Parathyroid adenoma (tissue), 2 donors: Measurements from ENCODE around the gene SHANK1.
A peak's percentile ranks its signal among the peaks of the same experiment; 100 is the strongest.

ENCODE experiments used
- H2AFZ ChIP-seq: fragments of 300-600 bp; sonication (generic); one replicate; pipeline ENCODE4 v1.7.0; 2017; ENCODE audit warnings: antibody characterized with exemption, mild to moderate bottlenecking
- H3K27ac ChIP-seq: fragments of 300-600 bp; sonication (generic); one replicate; pipeline ENCODE4 v1.7.0; 2017
- H3K27me3 ChIP-seq: fragments of 300-600 bp; sonication (generic); one replicate; pipeline ENCODE4 v1.7.0; 2017; ENCODE audit warnings: low read length; ENCODE audit not compliant: control insufficient read depth, insufficient read depth
- H3K36me3 ChIP-seq: fragments of 300-600 bp; sonication (generic); one replicate; pipeline ENCODE4 v1.7.0; 2017; ENCODE audit warnings: low read length; ENCODE audit not compliant: control insufficient read depth, insufficient read depth
- H3K4me1 ChIP-seq: fragments of 300-600 bp; sonication (generic); one replicate; pipeline ENCODE4 v1.7.0; 2017; ENCODE audit warnings: control low read depth
- H3K4me2 ChIP-seq: fragments of 300-600 bp; sonication (generic); one replicate; pipeline ENCODE4 v1.7.0; 2017; ENCODE audit warnings: low read length
- H3K4me3 ChIP-seq: fragments of 300-600 bp; sonication (generic); one replicate; pipeline ENCODE4 v1.7.0; 2017; ENCODE audit warnings: low read depth, low read length
- H3K79me2 ChIP-seq: fragments of 300-600 bp; sonication (generic); one replicate; pipeline ENCODE4 v1.7.0; 2017; ENCODE audit warnings: control low read depth
- H3K9ac ChIP-seq: fragments of 300-600 bp; sonication (generic); one replicate; pipeline ENCODE4 v1.7.0; 2017; ENCODE audit warnings: mild to moderate bottlenecking
- H3K9me3 ChIP-seq: fragments of 300-600 bp; sonication (generic); one replicate; pipeline ENCODE4 v1.7.0; 2017; ENCODE audit warnings: low read length; ENCODE audit not compliant: control insufficient read depth
- TF ChIP-seq, protein P1 (sequence below): fragments of 300-600 bp; sonication (generic); IDR thresholded peaks from one replicate; pipeline ENCODE4 v1.7.0; 2017; ENCODE audit warnings: antibody characterized with exemption, mild to moderate bottlenecking
- donor health status: primary hyperparathyroidism.

The SHANK1 gene

GRCh38 chr19:50644315-50644915, 75.2 kb downstream of the SHANK1 start:
- Histone ChIP-seq H3K9ac (no peak overlapping the region), H3K4me2 (no peak overlapping the region), H3K9me3 (no peaks in the 10 kb centered on the region), H3K36me3 (no peaks in the 10 kb centered on the region), H3K27ac (no peak overlapping the region), H3K79me2 (no peaks in the 10 kb centered on the region), H3K4me3 (no peak overlapping the region), H2AFZ (no peak overlapping the region), H3K27me3 (no peaks in the 10 kb centered on the region), H3K4me1 (no peaks in the 10 kb centered on the region)
- TF ChIP-seq, protein P1, sequence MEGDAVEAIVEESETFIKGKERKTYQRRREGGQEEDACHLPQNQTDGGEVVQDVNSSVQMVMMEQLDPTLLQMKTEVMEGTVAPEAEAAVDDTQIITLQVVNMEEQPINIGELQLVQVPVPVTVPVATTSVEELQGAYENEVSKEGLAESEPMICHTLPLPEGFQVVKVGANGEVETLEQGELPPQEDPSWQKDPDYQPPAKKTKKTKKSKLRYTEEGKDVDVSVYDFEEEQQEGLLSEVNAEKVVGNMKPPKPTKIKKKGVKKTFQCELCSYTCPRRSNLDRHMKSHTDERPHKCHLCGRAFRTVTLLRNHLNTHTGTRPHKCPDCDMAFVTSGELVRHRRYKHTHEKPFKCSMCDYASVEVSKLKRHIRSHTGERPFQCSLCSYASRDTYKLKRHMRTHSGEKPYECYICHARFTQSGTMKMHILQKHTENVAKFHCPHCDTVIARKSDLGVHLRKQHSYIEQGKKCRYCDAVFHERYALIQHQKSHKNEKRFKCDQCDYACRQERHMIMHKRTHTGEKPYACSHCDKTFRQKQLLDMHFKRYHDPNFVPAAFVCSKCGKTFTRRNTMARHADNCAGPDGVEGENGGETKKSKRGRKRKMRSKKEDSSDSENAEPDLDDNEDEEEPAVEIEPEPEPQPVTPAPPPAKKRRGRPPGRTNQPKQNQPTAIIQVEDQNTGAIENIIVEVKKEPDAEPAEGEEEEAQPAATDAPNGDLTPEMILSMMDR = no peak

DNA sequence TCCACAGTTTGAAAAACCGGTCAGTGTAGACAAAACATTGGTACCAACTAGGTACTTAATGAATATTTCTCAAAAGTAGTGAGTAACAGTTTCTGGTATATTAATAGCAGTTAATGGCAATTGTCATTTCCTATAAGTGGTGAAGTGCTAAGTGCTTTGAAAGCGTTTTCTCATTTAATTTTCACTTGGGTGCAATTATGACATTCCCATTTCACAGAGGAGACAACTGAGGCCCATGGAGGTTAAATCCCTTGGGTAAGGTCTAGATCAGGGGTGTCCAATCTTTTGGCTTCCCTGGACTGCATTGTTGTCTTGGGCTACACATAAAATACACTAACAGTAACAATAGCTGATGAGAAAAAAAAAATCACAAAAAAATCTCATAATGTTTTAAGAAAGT, 79.2 kb downstream of the SHANK1 start:
- Histone ChIP-seq H3K79me2 (no peaks in the 10 kb centered on the region), H3K4me2 (no peak overlapping the region), H3K36me3 (no peaks in the 10 kb centered on the region), H3K9ac (no peak overlapping the region), H2AFZ (peak overlapping the region; percentile 88), H3K27me3 (no peaks in the 10 kb centered on the region), H3K4me3 (no peak overlapping the region), H3K9me3 (no peaks in the 10 kb centered on the region), H3K4me1 (no peaks in the 10 kb centered on the region), H3K27ac (no peak overlapping the region)
- TF ChIP-seq, protein P1 = no peak

DNA sequence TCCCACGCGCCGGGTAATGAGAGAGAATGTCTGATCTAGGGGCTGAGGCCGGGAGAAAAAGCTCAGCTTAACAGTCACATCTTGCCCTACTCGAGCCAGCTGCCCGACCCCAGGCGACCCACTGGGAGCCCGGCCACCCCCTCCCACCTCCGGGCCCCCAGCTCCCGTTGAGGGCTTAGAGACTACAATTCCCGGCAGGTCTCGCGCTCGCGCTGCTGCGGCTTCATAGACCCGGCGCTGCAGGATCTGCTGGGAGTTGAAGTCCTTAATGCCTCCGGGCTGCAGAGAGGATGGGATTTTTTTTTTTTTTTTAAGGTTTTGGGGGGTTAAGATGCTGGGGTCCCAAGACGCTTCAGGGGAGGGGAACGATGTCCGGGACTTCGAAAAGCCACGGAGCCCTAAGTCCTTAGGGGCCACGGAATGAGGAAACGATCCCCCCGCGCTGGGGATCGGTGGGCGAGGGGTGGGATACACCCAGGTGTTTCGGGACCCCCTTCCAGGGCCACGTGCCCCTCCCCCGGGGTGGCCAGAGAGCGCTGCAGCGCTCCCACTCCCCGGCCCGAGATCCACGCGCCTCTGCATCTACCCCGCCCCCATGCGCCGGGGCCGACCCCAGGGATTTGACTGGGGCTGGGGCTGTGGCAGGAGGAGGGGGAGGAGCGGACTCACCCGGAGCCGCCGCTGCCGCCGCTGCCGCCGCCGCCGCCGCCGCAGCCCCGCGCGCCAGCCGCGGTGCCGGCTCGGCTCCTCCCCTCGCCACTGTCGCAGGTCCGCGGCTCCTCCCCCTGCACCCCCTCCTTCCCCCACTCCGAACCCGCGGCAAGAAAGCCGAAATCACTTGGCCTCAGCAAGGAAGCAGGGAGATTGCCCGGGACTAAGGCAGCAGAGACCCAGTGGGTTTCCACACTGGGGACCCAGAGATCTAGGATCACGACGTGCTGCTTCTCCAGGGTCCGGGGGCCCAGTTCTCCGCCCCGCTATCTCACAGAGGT, 80.2 kb downstream of the SHANK1 start, which contains the start of gene SYT3:
SYT3 (minus strand) TSS at position 761 of the 992 bp plus-strand sequence. CDS start 2,470 bp downstream, outside the sequence.
- no peaks in the 10 kb centered on the region for H3K4me1 ChIP-seq
- peak within 1 kb of the TSS; percentile 93 for H2AFZ ChIP-seq
- H3K4me2 ChIP-seq = peak within 1 kb of the TSS; percentile 99
- no peaks in the 10 kb centered on the region for H3K79me2 ChIP-seq
- H3K36me3 ChIP-seq = no peaks in the 10 kb centered on the region
- no peak within 1 kb of the TSS for H3K27ac ChIP-seq
- H3K9ac ChIP-seq = no peak within 1 kb of the TSS
- TF ChIP-seq, protein P1 = no peak
- H3K9me3 ChIP-seq = no peaks in the 10 kb centered on the region
- H3K27me3 ChIP-seq = no peaks in the 10 kb centered on the region
- H3K4me3 ChIP-seq = peak within 1 kb of the TSS; percentile 88

- no peaks in the 10 kb centered on the region for H3K27me3 ChIP-seq
- H3K27ac ChIP-seq = no peak overlapping the region
These were observed 81.0 kb downstream of the SHANK1 start for GRCh38 chr19:50638600-50638999.

More at GRCh38 chr19:50638600-50638999, 81.0 kb downstream of the SHANK1 start:
- Histone ChIP-seq H3K36me3 (no peaks in the 10 kb centered on the region), H3K4me3 (peak overlapping the region; percentile 88), H3K4me1 (no peaks in the 10 kb centered on the region), H3K4me2 (peak overlapping the region; percentile 99), H3K9me3 (no peaks in the 10 kb centered on the region), H2AFZ (peak overlapping the region; percentile 93), H3K79me2 (no peaks in the 10 kb centered on the region), H3K9ac (no peak overlapping the region)
- TF ChIP-seq, protein P1 = no peak
